GM19395 (cell line): ENCODE data around the gene CKM.
"Not testable (repeated sequence)": the region's sequence is repeated elsewhere in the genome, so short reads cannot be mapped to it uniquely, and the experiment has no call there.

ENCODE experiments used
- ATAC-seq: cut with Tn5 transposase; IDR thresholded peaks from one replicate; pipeline ENCODE4 v1.9.1; 2021; ENCODE audit warnings: mild to moderate bottlenecking, moderate library complexity; ENCODE audit not compliant: unreplicated experiment

The CKM gene

DNA sequence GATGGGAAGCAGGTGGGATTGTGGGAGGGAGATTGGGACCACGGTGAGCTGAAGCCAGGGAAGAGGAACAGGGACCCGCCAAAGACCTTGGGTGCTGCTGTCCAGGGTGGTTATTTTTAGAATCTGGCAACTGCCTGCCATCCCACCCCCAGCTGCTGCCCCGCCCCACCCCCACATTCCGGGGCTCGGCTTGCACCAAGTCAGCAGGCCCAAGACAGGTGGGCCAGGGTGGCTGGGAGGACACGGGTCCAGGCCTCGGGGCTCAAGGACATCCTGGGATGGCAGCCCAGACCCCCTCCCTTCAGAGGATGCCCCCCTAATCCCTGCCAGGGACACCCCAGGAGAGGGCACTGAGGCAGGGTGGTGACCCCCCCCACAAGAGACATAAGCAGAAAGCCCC is 827 bp downstream of the CKM start:
- ATAC-seq = no peak

DNA sequence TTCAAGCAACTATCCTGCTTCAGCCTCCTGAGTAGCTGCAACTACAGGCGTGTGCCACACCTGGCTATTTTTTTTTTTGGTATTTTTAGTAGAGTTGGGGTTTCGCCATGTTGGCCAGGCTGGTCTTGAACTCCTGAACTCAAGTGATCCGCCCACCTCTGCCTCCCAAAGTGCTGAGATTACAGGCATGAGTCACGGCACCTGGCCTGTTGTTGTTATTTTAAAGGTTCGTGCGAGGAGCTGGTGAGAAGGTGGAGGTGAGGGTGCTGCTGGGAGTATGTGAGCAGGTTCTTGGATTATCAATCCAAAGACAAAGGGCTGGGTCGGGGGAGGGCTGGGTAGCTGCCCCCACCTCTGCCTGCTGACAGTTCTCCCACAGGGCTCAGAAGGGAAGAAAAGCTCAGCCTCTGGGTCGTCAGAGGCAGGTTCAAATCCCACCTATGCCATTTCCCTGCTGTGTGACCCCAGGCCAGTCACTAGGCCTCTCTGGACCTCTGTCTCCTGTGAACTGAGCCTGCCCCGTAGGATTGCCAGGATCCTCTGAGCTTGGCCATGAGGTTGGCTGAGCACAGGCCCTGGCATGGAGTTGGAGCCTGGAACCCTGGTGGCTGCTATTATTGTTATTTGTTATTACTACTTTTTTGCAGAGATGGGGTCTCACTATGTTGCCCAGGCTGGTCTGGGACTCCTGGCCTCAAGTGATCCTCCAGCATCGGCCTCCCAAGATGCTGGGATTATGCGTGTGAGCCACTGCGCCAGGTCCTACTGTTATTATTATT is 1.5 kb downstream of the CKM start:
- ATAC-seq = no peak

DNA sequence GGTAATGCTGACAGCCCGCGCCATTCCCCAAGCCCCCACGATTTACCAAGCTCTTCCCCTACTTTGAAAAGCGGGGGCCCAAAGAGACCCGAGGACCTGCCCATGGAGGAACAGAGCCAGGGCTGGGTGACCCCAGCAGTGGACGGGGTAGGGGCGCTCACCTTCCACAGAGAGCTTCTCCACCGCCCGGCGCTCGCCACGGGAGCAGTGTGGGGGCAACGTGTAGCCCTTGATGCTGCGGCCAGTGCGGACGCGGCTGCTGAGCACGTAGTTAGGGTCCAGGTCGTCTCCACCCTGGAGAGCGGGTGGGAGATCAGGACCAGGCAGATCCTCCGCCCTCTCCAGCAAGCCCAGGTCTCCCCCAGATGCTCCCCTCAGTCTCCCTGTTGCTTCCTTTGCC is 7.4 kb downstream of the CKM start:
- ATAC-seq = no peak

DNA sequence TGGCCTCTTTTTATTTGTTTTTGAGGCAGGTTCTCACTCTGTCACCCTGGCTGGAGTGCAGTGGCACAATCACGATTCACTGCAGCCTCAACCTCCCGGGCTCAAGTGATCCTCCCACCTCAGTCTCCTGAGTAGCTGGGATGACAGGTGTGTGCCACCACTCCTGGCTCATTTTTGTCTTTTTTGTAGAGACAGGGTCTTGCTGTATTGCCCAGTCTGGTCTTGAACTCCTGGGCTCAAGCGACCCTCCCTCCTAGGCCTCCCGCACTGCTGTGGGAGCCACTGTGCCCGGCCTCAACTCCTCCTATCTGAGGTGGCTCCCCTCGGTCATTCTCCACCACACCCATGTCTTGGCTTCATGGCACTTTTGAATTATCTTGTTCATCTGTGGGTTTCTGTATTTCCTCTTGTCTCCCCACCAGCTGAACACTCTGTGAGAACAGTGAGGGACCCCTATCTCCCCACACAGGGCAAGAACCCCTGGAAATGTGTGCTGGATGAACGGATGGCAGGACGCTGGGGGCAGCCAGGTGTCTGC is 7.9 kb downstream of the CKM start:
- no peak for ATAC-seq

DNA sequence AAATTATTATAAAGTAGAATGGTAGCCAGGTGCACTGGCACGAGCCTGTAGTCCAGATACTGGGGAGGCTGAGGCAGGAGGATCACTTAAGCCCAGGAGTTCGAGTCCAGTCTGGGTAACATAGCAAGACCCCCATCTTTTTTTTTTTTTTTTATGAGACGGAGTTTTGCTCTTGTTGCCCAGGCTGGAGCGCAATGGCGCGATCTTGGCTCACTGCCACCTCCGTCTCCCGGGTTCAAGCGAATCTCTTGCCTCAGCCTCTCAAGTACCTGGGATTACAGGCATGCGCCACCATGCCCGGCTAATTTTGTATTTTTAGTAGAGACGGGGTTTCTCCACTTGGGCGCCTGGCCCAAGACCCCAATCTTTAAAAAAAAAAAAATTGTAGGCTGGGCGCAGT is 10.4 kb downstream of the CKM start:
- not testable (repeated sequence) for ATAC-seq

DNA sequence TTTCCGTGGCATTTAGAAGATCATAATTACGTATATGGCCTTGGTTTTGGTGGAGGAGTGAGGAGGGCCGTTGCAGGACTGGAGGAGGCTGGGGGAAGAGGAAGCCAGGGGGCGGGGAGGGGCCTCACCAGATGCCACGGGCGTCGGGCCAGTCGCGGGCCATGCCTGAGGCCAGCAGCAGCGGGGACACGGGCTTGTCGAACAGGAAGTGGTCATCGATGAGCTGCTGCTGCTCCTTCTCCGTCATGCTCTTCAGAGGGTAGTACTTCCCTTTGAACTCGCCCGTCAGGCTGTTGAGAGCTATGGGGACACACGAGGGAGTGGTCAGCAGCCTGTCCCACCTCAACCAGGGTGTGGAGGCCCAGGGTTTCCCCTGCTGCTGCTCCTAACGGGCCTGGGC is 11.1 kb downstream of the CKM start:
- ATAC-seq = no peak

DNA sequence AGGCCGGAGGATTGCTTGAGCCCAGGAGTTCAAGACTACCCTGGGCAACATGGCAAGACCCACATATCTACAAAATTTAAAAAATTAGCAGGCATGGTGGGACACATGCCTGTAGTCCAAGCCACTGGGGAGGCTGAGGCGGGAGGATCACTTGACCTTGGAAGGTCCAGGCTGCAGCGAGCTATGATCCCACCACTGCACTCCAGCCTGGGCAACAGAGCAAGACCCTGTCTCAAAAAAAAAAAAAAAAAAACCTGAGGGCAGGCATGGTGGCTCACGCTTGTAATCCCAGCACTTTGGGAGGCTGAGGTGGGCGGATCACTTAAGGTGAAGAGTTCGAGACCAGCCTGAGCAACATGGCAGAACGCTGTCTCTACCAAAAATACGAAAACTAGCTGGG is 13.4 kb downstream of the CKM start:
- not testable (repeated sequence) for ATAC-seq

DNA sequence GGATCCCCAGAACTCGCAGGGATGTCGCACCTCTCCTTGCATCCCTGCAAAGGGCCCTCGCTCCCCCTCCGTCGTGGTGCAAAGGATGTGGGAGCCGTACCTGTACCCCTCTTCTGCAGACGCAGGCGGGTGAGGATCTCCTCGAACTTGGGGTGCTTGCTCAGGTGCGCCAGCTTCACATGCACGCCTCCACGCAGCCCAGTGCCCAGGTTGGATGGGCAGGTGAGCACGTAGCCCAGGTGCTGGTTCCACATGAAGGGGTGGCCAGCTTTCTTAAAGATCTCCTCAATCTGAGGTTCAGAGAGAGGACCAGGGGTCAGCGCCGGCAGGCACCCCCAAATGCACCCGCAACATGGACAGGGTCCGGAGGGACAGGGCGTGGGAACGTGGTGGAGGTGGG is 15.3 kb downstream of the CKM start:
- no peak for ATAC-seq

DNA sequence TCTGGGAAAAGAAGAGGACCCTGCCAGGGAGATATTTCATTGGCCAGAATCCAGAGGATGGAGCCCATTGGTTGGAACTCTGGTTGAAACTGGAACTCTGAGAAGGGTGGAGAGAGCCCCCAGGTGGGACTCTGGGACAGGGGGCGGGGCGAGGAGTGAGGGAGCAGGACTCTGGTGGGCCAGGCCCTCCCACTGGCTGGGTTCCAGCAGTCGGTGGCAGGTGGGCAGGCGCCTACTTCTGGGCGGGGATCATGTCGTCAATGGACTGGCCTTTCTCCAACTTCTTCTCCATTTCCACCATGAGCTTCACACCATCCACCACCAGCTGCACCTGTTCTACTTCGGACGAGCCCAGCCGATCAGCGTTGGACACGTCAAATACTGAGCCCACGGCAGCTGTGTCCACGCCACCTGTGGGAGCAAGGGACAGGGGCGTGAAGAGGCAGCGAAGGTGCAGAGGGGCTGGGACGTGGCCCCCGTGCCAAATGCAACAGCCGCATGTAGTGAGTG is 16.1 kb downstream of the CKM start:
- ATAC-seq = no peak

DNA sequence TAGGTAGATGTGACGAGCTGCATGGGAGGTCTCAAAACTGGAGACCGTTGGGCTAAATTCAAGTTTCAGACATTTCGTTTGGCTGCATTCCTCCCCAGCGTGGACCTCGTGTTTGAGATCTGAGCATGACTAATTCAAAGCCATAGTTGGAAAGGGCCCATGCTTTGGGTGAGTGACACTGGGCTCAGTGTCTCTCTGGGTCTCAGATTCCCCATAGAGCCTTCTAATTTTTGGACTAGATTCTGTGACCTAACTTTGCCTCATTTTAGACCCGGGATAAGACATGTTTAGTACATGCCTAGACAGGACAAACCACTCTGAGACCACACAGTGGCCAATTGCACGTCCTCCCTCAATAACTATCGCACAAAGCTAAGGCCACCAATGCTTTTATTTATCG is 16.6 kb downstream of the CKM start:
- no peak for ATAC-seq

DNA sequence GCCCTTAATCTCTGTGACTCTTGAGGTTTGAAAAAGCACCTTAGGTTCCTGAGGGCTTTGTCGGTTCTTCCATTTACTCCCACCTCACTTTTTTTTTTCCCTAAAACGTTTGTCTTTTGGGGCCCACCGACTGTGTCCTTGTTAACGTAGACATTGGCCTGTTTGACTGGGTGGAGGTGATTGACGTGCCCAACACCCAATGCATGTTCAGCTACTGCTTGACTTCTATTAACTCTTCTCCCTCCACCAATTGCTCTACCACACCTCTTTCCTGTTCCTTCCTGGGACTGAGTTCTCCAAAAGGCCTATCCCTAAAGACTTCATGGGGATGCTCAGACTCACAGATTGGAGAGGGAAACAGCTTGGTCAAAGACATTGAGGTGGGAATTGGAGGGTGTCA is 17.3 kb downstream of the CKM start:
- no peak for ATAC-seq

DNA sequence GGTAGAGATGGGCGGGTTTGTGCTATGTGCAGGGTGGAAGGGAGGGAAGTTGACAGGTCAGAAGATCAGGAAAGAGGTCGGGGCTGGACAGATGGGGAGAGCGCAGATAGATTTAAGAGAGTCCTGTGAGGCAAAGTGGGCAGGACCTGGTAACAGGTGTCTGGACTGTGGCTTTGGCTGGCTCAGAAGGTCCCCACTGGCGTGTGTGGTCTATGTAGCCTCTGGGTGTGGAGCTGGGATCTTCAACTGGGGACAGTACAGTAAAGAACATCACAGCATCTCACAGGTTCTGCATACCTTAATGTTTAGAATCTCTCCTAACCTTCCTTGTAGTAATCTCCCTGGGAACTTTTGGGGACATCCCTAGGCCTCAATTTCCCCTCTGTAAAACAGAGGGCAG is 17.7 kb downstream of the CKM start:
- no peak for ATAC-seq

DNA sequence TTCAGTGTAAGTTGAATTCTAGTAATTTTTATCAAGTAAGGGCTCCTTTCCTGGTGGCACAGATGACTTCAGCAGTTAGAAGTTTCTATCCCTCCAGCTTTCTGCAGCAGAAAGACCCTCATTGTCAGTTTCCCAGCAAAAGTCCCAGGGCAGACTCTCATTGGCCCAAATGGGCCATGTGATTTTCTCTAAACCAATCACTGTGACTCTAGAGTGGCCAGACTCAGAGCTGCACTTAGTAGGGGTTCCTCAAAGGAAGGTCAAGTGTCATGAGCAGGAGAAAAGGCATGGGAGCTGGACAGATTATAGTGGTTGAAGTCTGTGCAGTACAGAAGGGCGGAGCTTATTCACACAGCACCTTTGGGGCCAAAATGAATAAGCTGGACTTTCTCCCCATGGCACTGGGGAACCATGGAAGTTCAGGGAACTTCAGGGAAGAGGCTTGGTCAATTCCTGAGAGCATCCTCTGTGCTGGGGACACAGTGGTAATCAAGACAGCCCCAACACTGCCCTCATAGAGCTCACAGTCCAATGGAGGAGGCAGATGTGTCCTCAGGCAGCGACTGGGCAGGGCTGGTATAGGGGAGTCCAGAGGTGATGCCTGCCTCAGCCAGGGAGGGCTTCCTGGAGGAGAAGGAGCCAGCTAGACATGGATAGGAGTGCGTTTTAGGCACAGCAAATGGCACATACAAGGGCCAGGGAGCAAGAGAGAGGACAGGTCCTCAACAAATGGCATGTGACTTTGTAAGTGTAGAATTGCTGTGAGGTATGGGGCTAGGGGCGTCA is 18.3 kb downstream of the CKM start:
- ATAC-seq = no peak

DNA sequence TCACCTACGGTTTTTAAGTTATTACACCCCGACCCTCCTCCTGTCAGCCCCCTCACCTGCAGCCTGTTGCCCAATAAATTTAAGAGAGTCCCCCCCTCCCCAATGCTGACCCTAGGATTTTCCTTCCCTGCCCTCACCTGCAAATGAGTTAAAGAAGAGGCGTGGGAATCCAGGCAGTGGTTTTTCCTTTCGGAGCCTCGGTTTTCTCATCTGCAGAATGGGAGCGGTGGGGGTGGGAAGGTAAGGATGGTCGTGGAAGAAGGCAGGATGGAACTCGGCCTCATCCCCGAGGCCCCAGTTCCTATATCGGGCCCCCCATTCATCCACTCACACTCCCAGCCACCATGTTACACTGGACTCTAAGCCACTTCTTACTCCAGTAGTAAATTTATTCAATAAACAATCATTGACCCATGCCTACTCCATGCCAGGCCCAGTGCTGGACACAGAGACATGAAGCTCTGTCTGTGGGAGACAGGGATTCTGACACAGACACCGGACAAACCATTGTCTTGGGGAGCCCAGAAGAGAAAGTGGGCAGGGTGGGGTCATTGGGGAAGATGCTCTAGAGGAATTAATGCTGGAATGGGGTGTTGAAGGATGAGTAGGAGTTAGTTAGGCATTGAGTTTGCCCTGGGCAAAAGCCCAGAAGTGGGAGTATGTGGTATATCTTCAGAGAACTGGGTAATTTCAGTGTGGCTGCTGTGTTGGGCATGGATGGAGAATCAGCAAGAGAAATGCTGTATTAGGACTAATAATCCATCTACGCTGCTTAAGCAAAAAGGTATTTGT is 19.2 kb downstream of the CKM start:
- ATAC-seq = no peak

DNA sequence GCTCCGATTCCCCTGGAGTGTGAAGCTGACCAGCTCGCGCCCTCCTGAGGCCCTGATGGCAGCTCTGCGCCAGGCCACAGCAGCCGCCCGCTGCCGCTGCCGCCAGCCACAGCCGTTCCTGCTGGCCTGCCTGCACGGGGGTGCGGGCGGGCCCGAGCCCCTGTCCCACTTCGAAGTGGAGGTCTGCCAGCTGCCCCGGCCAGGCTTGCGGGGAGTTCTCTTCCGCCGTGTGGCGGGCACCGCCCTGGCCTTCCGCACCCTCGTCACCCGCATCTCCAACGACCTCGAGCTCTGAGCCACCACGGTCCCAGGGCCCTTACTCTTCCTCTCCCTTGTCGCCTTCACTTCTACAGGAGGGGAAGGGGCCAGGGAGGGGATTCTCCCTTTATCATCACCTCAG is 20.3 kb downstream of the CKM start:
- no peak for ATAC-seq

DNA sequence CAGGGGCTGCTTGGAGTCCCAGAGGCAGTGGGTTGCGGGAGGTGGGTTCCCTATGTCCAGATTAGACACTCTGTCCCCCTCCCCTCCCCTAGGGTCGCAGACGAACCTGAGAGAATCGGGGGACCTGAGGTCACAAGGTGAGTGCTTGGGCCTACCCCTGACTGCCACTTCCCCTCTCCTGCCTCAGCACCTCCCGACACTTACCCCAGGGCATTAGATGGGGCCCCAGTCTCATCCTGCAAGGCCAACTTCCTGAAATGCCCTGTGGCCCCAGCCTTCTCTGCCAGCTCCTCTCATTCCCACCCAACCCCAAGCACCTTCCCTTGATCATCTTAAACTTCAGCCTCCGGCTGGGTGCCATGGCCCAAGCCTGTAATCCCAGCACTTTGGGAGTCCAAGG is 23.0 kb downstream of the CKM start:
- ATAC-seq = no peak

DNA sequence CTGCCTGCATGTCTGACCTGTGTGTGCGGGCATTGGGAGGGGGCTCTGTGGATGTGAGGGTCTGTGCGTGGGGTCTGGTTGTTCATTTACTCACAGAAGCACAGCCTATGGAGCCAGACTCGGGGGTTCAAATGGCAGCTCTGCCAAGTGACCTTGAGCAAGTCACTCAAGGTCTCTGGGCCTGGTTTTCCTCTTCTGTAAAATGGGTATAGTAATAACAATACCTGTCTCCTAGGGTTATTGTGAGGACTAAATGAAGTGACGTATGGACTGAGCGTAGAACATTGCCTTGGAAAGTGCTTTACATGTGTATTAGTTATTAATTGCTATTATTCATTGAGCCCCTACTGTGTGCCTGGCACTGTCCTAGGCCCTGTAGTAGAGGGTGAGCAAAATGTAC is 24.4 kb downstream of the CKM start:
- ATAC-seq = no peak

DNA sequence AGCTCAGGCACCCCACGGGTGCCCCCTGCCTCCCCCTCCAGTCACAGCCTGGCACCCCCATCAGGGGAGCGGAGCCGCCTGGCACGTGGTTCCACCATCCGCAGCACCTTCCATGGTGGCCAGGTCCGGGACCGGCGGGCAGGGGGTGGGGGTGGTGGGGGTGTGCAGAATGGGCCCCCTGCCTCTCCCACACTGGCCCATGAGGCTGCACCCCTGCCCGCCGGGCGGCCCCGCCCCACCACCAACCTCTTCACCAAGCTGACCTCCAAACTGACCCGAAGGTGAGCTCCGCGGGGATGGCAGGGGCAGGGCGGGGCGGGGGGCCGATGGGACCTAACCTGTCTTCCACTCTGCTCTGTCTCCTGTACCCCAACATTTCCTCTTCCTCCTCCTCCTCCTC is 25.0 kb downstream of the CKM start:
- no peak for ATAC-seq

DNA sequence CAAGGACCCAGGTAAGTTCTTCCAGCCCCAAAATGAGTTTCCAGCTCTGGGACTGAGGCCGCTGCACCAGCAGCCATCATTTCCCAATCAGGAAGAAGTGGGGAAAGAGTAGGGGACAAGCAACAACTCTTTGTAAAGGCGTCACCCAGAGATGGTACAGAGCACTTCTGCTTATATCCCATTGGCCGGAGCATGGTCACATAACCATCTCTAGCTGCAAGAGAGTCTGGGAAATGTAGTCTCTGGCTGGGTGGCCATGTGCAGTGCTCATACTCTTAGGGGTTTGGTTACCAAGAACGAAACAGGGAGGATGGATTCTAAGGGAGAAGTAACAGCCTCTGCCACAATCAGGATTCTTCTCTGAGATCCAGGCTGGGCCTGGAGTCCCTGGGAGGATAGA is 26.3 kb downstream of the CKM start:
- ATAC-seq = no peak

DNA sequence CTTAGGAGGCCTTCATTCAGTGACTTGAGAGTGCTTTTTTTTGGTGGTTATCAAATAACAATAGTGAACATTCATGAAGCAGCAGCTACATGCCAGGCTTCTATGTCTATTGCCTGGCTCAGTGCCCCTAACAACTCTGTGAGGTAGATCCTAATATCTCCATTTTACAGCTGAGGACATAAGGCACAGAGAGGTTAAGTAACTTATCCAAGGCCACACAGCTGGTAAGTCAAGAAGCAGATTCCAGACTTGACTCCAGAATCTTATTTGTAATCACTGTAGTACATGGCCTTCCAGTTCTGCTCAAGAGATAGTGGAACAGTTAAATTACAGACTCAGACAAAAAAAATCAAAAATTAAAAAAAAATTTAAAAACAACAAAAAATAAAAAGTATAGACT is 26.8 kb downstream of the CKM start:
- no peak for ATAC-seq

DNA sequence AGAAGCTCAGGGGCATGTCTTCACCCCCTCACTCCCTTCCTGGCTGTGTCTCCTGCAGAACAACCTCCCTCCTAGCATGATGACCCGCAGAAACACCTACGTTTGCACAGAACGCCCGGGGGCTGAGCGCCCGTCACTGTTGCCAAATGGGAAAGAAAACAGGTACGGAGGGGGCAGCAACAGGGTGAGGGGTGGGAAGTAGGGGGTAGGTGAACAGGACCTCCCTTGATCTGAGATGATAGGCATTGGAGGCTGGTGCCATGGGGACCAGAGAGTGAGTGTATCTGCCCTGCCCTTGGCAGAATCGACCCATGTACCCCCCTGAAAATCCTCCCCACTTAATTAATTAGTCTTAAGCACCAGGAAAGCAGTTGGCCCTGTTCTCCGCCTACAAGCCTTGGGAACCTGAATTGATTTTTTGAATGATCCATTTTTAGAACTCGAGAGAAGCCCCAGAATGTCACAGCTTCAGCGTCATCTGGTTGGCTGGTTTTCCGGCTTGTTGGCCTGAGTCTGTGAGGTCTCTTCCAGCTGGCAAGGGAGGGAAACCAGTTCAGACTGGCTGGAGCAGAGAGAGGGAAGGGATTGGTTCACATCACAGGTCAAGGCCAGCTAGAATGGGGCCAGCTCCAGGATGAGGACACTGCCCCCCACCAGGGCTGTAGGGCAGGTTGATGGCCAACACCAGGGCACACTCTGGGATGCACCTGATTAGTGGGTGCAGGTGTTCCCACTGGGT is 28.2 kb downstream of the CKM start:
- no peak for ATAC-seq
